SH-SY5Y (cell line): Measurements from ENCODE around the gene IRF6.

Experiments
- GATA2 ChIP-seq: IDR thresholded peaks from 2 replicates; pipeline ENCODE4 v1.6.1; 2011; ENCODE audit warnings: mild to moderate bottlenecking, low read depth, low read length
- GATA3 ChIP-seq: IDR thresholded peaks from 2 replicates; pipeline ENCODE4 v1.6.1; 2011; ENCODE audit warnings: low read depth, mild to moderate bottlenecking, low read length, moderate library complexity

DNA sequence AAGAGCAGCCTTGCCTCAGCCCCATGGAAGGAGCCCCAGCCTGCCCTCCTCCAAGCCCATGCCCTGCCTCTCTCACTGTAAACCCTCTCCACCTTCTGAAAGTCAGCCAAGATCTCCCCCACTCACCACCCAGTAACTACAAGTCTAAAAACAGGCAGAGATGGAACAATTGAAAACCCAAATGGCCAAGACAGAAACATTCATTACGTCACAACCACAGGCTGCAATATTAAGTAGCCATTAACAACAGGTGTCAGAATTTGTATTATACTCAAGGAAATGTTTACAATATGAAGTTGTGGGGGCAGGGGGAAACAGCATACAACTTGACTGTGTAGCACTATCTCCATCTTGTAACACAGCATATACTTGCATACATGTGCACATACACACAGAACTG is 2.4 kb downstream of the IRF6 start:
- TF ChIP-seq GATA3, result no peak
- no peak for TF ChIP-seq GATA2
